Kidney capillary endothelial cell (primary cell): ENCODE measurements around the gene TRABD2B.

Experiments
- DNase-seq: peaks from one replicate; pipeline ENCODE4 v3.0.0-alpha.2; 2018; ENCODE audit warnings: low spot score

The TRABD2B gene

DNA sequence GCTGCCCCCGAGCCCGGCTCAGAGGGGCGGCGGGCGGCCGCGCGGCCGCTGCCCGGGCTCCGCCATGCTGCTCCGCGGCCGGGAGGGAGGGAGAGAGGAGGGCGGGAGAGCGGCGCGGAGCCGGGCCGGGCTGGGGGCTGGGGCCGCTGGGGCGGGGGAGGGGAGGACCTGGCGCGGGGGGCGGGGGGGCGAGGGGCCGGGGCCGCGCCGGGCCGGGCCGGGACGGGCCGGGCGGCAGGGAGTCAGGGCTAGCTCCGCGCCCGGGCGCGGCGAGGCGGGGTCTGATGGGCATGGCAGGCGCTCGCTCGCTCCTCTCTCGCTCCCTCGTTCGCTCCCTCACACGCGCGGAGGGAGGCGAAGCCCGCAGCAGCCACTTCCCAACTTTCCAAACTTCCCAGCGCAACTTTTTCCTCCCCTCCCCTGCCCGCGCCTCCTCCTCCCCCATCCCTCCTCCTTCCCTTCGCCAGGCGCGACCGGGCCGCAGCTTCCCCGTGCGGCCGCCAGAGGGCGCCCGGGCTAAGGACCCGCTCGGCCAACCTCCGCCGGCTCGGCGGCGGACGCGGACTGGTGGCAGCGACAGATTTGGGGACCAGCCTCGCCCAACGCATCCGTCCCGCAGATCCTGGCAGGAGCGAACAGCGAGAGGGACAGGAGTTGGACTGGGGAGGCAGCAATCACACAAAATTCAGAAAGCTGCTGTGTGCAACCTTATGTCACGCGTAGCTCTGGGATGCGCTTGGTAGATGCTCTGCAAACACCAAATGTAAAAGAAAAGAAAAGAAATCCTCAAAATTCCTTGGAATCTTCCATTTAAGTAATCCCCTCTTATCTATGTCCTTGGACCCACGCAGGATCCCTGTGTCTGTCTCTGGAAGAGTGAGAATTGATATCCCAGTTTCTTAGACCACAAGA is at the start of gene TRABD2B:
TSS of gene TRABD2B (minus strand) at position 97 of the 912 bp plus-strand sequence.
- DNase-seq: peak; percentile 73

DNA sequence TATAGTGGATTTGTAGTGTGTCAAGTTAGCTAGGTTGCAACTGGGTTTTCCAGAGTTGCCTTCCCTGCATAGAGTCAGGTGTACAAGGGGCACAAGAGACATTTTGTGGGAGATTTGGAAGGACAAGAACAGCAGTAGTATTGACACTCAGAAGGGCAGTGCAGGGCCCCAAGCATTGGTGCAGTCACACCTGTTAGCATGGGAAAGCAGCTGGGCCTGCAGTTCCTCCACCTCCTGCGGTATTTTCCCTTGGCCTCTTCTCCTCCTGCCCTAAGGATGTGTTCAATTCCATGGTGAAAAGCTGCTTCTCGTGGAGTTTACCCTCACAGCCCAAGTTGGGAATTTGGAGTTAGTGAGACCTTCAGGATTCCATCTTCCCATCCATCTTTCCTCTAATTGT is 47.1 kb upstream of the TRABD2B start:
- no peak for DNase-seq

DNA sequence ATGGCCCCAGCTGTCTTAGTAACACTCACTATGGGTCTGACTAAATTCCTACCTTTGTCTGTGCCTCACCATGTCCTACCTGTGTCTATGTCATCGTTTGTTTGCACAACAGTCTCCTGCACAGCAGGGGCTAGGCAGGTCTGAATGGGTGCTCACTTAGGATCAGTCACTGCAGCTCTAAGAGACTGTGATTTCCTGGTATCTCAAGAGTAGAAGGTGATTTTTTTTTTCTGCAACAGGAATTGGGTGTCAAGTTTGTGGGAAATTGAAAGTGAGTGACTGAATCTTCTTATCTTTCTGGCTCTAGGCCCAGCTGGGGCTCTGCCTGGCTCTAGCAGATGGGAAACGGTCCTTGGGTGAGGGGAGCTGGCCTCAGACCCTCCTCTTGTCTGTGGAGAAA is 46.4 kb upstream of the TRABD2B start:
- no peak for DNase-seq

DNA sequence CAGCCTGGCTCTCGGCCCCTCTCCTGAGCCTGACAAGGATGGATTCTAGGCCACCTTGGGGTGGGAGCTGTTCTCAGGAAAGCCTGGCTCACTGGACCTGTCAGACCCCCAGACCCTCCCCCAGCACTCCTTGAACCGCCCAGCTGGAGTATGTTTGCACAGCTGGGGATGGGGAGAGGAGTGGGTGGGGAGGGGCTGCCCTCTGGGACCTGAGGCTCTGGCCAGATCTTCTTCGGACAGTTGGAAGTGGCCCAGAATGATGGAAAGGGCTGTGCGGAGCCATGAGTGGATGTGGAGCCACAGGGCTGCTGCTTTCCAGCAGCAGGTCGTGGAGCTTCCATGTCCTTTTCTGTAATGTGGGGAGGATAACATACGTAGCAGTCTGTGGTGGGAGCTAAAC is 43.0 kb upstream of the TRABD2B start:
- DNase-seq: no peak

DNA sequence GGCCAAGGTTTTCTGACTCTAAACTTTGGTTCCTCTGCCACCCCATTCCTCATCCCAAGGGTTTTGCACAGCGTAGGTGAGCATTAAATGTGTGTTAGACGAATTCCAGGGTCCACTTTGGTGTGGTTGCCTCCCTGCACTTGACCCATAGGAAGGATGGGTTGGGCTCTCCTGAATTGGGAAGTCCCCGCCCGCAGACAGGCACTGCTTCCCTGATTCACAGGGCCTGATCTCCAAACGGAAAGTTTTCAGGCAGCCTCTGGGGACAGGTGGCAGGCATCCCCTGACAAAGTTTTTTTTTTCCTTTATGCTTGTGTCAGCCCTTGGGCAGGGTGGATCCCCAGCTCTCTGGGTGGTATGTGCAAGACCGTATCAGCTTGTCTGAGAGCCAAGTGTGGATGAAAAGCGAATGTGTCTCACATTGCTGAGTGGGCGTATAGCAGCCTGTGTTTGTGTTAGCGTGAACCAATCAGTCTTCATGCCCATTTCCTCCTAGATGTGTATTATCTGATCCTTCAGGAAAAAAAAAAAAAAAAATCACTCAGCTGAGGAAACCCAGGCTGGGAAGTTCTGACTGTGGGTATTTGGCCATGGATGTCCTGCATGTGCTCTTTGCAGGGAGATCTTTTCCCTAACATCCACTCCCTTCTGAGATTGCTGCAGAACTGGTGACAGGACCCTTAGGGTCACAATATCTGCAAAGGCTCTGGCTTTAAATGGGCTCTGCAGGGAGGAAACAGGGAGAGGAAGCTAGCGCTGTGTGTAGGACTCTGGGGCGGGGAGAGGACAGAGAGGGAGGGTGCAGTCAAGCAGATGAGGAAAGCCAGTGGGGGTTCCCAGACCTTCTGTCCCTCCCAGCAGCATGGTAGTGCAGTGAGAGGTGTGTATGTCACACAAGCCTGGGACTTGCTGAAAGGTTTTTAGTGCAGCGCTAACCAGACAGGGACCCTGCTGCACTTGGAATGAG is 42.2 kb upstream of the TRABD2B start:
- DNase-seq: no peak

DNA sequence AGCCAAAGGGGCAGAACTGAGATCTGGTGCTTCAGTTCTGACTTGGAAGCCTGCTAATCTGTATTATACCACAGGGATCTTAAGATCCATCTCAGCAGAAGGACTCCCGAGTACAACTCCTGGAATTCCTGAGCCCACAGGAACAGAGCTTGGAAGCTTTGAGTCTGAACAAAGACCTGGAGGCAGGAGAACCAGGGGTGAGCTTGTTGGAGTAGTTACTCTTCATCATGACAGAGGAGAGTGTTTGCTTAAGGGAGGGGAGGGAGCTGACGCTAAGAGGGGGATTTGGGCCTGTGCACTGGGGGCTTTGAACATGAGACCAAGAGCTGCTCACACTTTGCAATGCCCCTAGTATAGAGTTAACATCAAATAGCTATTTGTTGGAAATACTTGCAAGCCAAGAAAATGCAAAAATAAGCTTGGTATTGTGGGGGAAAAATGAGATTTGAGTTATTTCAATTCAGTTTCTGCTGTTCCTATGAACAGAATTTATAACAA is 41.1 kb upstream of the TRABD2B start:
- no peak for DNase-seq

DNA sequence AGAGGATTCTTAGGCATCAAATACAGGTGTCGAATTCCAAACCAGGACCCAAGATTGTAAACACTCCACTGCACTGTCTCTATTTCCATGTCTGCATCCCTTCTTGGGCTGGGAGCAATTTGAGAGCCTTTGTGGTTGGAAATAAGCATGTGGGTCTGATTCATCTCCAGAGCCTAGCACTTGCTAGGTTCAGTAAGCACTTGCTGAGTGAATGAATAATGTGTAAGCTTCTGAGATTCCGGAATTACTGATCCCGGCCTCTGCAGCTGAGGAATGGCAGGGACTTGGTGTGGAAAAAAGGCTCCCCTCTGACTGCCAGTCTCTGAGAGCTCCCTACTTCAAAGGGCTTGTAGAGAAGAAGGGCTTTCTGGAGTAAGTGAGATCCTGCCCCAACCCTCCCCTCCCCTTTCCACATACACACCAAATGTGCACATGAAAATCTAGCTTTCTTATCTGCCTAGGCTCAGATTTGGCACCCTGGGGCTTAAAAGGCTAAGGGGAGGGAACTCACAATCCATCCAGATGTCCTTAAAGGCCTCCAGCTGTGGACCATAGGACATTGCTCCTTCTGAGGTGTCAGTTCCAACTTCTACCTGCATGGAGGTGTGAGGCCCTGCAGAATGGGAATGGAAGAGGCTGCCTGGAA is 39.6 kb upstream of the TRABD2B start:
- no peak for DNase-seq

DNA sequence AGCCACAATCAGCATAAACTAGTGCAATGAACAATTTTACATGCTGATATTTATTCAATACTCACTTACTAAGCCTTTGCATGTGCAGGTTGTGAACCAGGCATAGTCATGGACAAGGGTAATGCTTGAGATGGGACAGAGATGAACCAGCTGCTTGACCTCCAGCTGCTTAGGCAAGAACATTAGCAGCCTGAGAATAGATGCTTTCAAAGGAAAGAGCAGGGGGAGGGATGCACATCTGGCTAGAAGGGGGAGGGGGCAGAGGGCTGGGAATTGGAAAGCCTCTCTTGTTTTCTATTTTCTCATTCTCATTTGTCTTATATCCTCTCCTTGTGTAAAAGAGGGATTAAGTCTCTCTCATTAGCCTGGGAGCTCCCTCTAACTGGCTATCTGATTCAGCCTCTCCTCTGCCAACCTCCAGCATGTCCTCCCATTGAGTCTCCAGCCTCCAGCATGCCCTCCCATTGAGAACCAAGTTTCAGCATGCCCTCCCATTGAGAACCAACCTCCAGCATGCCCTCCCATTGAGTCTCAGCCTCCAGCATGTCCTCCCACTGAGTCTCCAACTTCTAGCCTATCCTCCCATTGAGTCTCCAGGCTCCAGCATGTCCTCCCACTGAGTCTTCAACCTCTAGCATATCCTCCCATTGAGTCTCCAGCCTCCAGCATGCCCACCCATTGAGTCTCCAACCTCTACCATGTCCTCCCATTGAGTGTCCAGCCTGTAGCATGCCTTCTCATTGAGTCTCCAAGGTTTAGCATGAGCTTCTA is 38.4 kb upstream of the TRABD2B start:
- no peak for DNase-seq

DNA sequence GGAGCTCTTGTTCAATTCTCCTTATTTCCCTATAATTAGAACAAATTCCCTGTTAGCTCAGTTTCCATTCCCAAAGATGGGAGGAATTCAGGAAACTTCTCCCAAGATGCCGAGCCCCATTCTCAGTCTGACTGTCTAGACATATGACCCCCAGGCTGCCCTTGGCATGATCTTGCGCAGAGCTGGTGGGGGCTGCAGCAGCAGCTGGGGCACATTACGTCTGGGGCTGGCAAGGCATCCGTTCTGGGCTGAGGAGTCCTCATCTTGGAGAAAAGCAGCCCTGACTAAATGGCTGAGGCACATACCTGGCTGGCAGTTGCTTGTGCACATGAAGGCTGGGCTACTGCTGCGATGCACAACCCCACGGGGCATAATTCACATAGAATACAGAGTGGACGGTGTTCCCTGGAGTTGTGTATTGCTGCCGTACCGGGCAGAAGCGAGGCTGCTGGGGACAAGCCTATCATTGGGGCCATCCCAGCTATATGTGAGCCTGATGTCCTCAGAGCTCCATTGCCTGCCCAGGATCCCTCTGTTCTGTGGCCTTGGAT is 36.4 kb upstream of the TRABD2B start:
- DNase-seq: no peak

DNA sequence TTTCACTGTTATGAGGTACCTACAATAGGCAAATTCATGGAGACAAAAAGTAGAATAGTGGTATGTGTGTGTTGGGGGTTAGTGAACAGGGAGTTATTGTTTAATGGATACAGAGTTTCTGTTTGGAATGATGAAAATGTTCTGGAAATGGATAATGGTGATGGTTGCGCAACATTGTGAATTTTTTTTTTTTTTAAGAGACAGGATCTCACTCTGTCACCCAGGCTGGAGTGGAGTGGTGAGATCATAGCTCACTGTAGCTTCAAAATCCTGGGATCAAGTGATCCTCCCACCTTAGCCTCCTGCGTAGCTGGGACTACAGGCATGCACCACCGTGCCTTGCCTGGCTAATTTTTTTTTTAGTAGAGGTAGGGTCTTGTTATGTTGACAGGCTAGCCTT is 34.5 kb upstream of the TRABD2B start:
- DNase-seq: no peak

DNA sequence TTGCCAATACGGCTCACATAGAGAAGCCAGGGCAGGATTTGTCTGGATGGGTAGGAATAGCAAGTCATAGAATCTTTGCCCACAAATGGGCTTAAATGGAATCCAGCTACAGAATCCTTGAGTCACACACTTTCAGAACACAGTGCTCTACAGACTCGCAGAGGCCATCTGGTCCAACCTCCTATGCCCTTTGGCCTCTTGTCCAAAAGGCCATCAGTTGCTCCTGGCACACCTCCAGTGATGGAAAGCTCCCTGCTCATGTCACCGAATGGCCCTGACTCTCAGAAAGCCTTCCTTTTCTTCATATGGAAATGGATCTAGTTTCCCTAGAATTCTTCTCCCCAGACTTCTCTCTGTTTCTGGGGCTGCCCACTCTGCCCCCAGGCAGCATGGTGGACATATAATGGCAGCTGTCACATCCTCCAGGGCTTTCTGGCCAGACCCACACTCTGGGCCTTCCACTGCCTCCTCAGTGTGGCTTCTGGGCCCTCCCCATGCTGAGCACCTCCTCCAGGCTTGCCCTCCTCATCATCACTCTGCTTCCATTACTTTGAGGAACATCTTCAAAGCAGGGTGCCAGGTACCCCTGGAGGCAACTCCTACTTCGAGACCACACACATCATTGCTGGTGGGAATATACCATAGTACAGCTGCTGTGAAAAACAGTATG is 33.6 kb upstream of the TRABD2B start:
- DNase-seq: no peak

DNA sequence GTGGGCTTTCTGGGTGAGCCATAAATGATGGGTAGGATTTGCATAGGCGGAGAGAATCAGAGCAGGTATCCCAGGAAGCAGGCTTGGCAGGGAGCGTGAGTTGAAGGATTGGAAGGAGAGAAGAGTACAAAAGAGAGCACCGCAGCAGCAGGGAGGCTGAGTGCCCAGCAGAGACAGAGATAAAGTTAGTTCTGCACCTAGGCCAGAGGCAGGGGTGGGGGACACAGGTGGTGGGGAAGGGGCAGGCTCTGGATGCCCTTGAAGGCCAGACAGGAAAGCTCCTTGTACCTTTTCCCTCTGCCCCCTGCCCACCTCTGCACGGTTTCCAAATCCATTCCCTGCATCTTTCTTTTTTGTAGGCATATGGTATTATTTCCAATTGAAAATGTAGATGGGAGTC is 33.0 kb upstream of the TRABD2B start:
- no peak for DNase-seq

DNA sequence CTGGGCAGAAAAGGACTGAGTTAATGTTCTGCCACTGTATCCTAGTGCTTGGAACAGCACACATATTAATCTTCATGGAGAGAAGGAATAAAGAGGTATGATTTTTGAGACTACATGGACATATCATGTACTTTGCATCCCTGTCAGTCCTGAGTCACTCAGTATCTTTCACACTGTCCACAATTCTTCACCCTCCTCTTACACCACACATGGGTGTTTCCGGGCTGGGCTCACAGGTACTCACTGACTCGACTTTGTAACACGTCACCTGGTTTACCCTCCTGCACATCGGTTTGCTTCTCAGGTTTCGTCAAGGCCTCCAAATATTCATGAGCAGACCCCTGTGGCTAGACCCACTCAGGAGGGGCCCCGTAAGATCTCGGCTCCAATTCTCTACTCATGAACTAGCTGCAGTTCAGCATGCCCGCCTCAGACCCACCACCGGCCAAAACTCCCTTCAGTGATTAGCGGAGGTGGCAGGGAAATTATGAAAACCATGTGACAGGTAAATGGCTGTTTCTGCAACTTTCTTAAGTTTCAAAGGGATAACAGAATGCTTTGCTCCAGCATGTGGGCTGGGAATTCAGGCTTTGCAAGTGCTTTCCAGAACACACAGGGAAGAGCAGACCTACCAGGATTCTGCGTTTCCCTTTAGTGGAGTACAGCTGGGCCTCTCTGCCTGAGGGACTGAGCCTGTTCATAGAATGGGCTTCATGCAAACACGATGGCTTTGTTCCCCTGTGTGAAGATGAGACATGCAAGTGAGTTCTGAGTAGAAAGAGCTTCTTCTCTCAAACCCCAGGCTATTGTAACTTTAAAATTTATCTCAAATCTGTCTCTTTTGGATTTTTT is 31.3 kb upstream of the TRABD2B start:
- no peak for DNase-seq

DNA sequence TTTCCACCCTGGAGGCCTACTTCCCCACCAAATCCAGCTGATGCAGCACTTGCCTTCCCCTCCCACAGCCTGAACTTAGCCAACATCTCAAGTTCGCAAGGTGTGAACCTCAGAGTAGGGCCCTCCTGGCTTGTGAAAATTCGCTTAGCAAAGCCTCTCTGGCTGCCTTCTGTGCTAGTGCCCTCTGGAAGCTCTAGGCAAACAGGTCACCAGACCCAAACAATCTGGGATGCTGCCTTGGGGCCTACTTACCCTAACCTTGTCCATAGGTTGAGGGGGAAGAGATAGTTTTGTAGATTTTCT is 30.3 kb upstream of the TRABD2B start:
- no peak for DNase-seq

DNA sequence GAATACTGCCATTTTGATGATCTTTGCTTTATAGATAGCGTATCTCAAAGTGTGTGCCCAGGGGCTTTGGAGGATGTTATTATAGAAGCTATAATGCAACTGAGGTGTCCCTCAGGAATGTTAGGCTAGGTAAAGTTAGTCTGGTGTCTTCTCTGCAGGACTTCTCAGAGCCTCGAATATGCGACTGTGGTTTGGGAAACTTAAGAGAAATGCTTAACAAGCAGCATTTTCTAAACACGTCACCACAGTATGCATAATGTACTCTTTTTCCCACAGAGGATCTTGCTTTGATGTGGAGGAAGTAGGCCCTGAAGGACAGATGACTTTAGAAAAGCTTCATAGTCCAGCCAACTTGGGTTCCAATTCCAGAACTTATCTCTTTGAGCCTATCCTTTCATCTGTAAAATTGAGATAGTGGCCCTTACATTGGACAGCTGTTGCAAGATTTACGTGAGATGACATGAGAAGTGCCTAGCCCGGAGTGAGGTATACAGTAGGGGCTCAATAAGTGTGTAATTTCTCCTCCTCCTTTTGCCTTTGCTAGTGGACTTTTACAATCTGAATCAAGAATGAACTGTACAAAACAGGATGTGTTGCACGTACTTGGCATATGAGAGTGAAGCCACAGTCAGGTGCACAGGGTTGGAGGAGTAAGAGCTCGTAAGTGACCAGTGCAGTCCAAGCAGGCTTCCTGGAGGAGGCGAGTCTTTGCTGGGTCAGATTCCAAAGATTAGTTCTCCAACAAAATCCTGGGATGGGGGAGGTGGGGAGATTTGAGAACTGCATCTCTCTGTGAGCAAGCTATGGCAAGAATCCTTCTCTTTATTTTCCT is 29.7 kb upstream of the TRABD2B start:
- no peak for DNase-seq

DNA sequence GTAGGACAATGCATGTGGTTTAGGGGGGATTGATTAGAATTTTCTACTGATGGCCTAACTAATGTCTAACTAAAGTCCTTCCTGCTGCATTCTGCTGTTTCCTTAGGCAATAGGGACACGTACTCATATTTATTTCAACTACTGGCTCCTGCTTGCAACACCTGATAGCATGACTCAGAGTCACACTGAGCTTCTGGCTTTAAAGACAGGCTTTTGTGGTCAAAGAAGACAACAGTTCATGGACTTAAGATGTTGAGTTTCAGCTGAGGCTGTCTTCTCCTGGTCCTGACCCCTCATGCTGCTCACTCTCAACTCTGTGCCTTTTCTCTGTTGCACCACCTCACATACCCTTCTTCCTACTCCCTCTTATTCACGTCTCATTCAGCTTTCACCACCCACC is 29.1 kb upstream of the TRABD2B start:
- no peak for DNase-seq

DNA sequence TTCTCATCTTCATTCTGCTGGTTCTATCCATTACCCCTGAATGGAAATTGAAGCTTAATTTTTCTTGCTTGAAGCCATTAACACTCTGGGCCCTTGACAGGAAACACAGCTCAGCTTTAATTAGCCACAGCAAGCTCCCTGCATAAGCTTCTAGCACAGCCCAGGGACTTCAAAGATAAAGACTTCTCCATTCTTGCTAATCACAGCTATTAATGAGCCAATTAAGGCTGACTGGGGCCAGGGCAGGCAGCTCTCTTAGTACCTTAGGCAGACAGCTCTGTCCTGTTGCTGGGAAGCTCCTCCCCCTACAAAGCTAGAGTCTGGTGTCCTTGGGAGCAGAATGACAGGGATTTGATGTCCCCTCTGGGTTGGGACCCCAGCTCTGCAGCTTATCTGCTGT is 27.9 kb upstream of the TRABD2B start:
- DNase-seq: no peak

DNA sequence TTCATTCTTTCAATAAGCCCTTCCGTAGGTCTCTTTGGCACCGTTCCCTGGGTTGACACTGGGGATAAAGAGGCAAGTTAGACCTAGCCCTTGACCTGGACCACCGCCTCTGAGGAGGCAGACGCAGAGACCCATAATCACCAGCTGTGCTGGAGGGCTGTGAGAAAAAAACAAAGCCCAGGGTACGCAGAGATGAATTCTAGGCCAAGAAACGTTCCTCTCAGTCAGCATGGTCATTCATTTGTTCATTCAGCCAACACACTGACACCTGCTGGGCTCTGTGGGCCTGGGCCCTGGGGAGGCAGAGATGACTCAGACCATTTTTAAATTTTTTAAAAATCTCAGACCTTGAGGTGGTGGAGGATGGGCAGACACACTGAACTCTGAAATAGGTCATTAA is 26.3 kb upstream of the TRABD2B start:
- no peak for DNase-seq

DNA sequence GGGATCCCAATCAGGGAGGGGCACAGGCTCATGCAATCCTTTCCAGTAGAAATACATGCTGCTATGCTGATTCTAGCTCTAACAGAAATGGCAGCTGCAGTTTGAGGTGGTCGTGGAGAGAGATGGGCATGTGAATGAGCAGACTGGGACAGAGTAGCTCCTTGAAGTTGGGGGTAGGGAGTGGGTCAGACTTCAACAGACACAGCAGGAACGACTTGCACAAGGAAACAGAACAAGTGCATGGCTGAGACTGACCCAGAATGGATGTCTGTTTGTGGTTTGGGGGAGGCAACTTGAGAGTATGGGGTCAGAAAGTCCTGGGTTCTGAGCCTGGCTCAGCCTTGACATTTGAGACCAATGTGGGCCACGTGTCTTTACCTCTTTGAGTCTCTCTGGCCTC is 25.1 kb upstream of the TRABD2B start:
- DNase-seq: no peak
